Ishikawa (cell line): ENCODE data around the gene PSMB11.

Source experiments
- CEBPB ChIP-seq: IDR thresholded peaks from 2 replicates; pipeline ENCODE4 v1.6.1; 2012
- CREB1 ChIP-seq: IDR thresholded peaks from 2 replicates; pipeline ENCODE4 v1.6.1; 2012; ENCODE audit warnings: low read depth
- EGR1 ChIP-seq: IDR thresholded peaks from 2 replicates; pipeline ENCODE4 v1.6.1; 2012
- EP300 ChIP-seq: IDR thresholded peaks from 2 replicates; pipeline ENCODE4 v1.6.1; 2012; ENCODE audit warnings: borderline replicate concordance
- FOXM1 ChIP-seq: IDR thresholded peaks from 2 replicates; pipeline ENCODE4 v1.6.1; 2012; ENCODE audit warnings: low read depth, borderline replicate concordance
- NFIC ChIP-seq: IDR thresholded peaks from 2 replicates; pipeline ENCODE4 v1.6.1; 2012
- RAD21 ChIP-seq: IDR thresholded peaks from 2 replicates; pipeline ENCODE4 v1.6.1; 2012; ENCODE audit warnings: low read depth
- TAF1 ChIP-seq: IDR thresholded peaks from 2 replicates; pipeline ENCODE4 v1.6.1; 2012; ENCODE audit warnings: low read depth, mild to moderate bottlenecking
- TCF12 ChIP-seq: IDR thresholded peaks from 2 replicates; pipeline ENCODE4 v1.6.1; 2012; ENCODE audit warnings: low read depth
- TEAD4 ChIP-seq: IDR thresholded peaks from 2 replicates; pipeline ENCODE4 v1.6.1; 2012
- YY1 ChIP-seq: IDR thresholded peaks from 2 replicates; pipeline ENCODE4 v1.6.1; 2012; ENCODE audit warnings: low read depth
- TF ChIP-seq, protein P1 (sequence below): IDR thresholded peaks from 2 replicates; pipeline ENCODE4 v1.6.1; 2012
- TF ChIP-seq, protein P2 (sequence below): IDR thresholded peaks from 2 replicates; pipeline ENCODE4 v1.6.1; 2012; ENCODE audit warnings: low read depth, mild to moderate bottlenecking
- TF ChIP-seq, protein P3 (sequence below): IDR thresholded peaks from 2 replicates; pipeline ENCODE4 v1.6.1; 2012

DNA sequence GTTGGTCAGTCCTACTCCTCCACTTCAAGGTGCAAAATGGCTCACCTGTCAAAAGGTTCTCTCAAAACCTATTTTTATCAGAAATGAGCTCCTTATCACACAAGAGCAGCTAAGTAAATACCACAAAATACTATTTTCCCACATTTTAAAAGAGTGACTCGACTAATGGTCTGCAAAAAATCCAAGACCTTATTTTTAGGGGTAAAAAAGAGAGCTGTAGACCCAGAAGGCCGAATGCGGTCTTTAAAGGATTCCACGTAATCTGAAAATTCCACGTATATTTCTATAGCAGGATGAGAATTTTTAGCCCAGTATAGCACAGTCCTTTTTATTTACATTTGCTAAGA lies 35.9 kb upstream of the PSMB11 start:
- TF ChIP-seq RAD21 = no peak
- no peak for TF ChIP-seq CEBPB
- no peak for TF ChIP-seq CREB1
- TF ChIP-seq TCF12 = no peak
- TF ChIP-seq, protein P1, sequence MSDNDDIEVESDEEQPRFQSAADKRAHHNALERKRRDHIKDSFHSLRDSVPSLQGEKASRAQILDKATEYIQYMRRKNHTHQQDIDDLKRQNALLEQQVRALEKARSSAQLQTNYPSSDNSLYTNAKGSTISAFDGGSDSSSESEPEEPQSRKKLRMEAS = no peak
- TF ChIP-seq, protein P2, sequence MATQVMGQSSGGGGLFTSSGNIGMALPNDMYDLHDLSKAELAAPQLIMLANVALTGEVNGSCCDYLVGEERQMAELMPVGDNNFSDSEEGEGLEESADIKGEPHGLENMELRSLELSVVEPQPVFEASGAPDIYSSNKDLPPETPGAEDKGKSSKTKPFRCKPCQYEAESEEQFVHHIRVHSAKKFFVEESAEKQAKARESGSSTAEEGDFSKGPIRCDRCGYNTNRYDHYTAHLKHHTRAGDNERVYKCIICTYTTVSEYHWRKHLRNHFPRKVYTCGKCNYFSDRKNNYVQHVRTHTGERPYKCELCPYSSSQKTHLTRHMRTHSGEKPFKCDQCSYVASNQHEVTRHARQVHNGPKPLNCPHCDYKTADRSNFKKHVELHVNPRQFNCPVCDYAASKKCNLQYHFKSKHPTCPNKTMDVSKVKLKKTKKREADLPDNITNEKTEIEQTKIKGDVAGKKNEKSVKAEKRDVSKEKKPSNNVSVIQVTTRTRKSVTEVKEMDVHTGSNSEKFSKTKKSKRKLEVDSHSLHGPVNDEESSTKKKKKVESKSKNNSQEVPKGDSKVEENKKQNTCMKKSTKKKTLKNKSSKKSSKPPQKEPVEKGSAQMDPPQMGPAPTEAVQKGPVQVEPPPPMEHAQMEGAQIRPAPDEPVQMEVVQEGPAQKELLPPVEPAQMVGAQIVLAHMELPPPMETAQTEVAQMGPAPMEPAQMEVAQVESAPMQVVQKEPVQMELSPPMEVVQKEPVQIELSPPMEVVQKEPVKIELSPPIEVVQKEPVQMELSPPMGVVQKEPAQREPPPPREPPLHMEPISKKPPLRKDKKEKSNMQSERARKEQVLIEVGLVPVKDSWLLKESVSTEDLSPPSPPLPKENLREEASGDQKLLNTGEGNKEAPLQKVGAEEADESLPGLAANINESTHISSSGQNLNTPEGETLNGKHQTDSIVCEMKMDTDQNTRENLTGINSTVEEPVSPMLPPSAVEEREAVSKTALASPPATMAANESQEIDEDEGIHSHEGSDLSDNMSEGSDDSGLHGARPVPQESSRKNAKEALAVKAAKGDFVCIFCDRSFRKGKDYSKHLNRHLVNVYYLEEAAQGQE = no peak
- no peak for TF ChIP-seq EP300
- TF ChIP-seq, protein P3, sequence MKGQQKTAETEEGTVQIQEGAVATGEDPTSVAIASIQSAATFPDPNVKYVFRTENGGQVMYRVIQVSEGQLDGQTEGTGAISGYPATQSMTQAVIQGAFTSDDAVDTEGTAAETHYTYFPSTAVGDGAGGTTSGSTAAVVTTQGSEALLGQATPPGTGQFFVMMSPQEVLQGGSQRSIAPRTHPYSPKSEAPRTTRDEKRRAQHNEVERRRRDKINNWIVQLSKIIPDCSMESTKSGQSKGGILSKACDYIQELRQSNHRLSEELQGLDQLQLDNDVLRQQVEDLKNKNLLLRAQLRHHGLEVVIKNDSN = no peak
- no peak for TF ChIP-seq TAF1
- TF ChIP-seq TEAD4 = no peak
- no peak for TF ChIP-seq YY1
- no peak for TF ChIP-seq NFIC
- TF ChIP-seq FOXM1 = no peak
- TF ChIP-seq EGR1 = no peak
